Lower lobe of right lung (tissue), 2 donors: ENCODE results near the gene TMEM72. TPM values are rescaled to one million over a fixed set of nuclear protein-coding genes. Genes with fewer than 3 reads are reported as not detected.
A peak's percentile ranks its signal among the peaks of the same experiment; 100 is the strongest.

Experiments used
- ATAC-seq, 2 donors: fragments of 200-7000 bp; cut with Tn5 transposase; one replicate each; pipeline ENCODE4 v1.9.1; 2020 to 2022; ENCODE audit warnings: mild to moderate bottlenecking in 2 of 2, moderate library complexity in 2 of 2
- DNase-seq: peaks from one replicate; pipeline ENCODE4 v3.0.0-alpha.2; 2020
- H3K27ac ChIP-seq: fragments of 200-600 bp; one replicate; pipeline ENCODE4 v1.8.0; 2022
- H3K27me3 ChIP-seq: fragments of 200-600 bp; one replicate; pipeline ENCODE4 v1.8.0; 2022; ENCODE audit warnings: low read depth
- H3K36me3 ChIP-seq: fragments of 200-600 bp; one replicate; pipeline ENCODE4 v1.8.0; 2022; ENCODE audit warnings: mild to moderate bottlenecking
- H3K4me1 ChIP-seq: fragments of 200-600 bp; one replicate; pipeline ENCODE4 v1.8.0; 2022
- H3K4me3 ChIP-seq: fragments of 200-600 bp; one replicate; pipeline ENCODE4 v1.8.0; 2022; ENCODE audit warnings: mild to moderate bottlenecking
- H3K9me3 ChIP-seq: fragments of 200-600 bp; one replicate; pipeline ENCODE4 v1.8.0; 2022
- CTCF ChIP-seq: fragments of 200-600 bp; IDR thresholded peaks from one replicate; pipeline ENCODE4 v1.8.0; 2022; ENCODE audit warnings: antibody characterized with exemption, mild to moderate bottlenecking
- intact Hi-C: fragments of 100-400 bp; cut with DNase I; formaldehyde crosslinking; loops from one replicate; pipeline ENCODE4 v1.11.0; 2022
- total RNA-seq: library from RNA; stranded (reverse); fragmentation: NEBNext Ultra II Directional; extraction: Animal tissue kit (Norgen Biotek cat#: 25700); gene quantifications from one replicate; pipeline ENCODE4 v1.2.1, GENCODE V29; 2021
- donor health status: DM: no; HTN: yes; CAD: no; lungs with severe emphysema.

Gene TMEM72
- total RNA-seq, 1 donor from 2014 or later = not detected

DNA sequence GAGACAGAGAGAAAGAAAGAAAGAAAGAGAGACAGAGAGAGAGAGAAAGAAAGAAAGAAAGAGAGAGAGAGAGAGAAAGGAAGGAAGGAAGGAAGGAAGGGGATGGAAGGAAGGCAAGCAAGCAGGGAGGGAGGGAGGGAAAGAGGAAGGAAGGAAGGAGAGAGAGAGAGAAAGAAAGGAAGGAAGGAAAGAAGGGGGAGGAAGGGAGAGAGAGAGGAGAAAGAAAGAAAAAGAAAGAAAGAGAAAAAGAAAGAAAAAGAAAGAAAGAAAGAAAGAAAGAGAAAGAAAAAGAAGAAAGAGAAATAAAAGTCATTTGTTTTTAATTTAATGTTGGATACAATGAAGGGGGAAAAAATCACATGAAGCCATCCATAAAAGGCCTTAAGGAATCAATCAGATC lies 43.8 kb downstream of the TMEM72 start:
- no peak overlapping the region for H3K4me3 ChIP-seq
- H3K4me1 ChIP-seq = peaks cover 28% of the 10 kb centered on the region
- no peaks in the 10 kb centered on the region for H3K27me3 ChIP-seq
- no peak for TF ChIP-seq CTCF
- peaks cover 17% of the 10 kb centered on the region for H3K36me3 ChIP-seq
- no peaks in the 10 kb centered on the region for H3K9me3 ChIP-seq
- intact Hi-C loops = no loop called here
- H3K27ac ChIP-seq = no peak overlapping the region
- DNase-seq (no peak), ATAC-seq (no peak)

GRCh38 chr10:44955413-44956070 lies 44.4 kb downstream of the TMEM72 start:
- DNase-seq (no peak), ATAC-seq (no peak)
- intact Hi-C loops = no loop called here
- no peak for TF ChIP-seq CTCF
- H3K27ac ChIP-seq = no peak overlapping the region
- no peaks in the 10 kb centered on the region for H3K9me3 ChIP-seq
- H3K4me3 ChIP-seq = no peak overlapping the region
- peaks cover 34% of the 10 kb centered on the region for H3K4me1 ChIP-seq
- no peaks in the 10 kb centered on the region for H3K27me3 ChIP-seq
- peaks cover 17% of the 10 kb centered on the region for H3K36me3 ChIP-seq

DNA sequence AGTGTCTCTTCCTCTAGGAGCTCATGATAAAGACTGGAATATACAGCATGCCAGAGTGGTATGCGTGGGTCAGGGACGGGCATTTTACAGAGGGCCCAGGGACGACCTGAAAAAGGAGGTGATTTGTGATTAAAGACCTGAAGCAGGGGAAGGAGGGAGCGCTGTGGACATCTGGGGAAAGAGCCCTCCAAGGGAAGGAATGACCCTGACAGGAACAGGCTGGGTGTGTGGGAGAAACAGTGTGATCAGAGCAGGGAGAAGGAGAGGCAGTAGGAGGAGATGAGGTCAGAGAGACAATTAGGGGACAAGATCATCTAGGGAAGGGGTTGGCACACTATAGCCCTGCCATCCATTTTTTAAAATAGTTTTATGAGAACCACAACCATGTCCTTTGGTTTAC lies 45.1 kb downstream of the TMEM72 start:
- ATAC-seq (no peak), DNase-seq (no peak)
- intact Hi-C loops = no loop called here
- no peak overlapping the region for H3K4me3 ChIP-seq
- peaks cover 41% of the 10 kb centered on the region for H3K4me1 ChIP-seq
- no peaks in the 10 kb centered on the region for H3K27me3 ChIP-seq
- H3K36me3 ChIP-seq = peaks cover 17% of the 10 kb centered on the region
- no peak overlapping the region for H3K27ac ChIP-seq
- no peaks in the 10 kb centered on the region for H3K9me3 ChIP-seq
- no peak for TF ChIP-seq CTCF

GRCh38 chr10:44956717-44957706 lies 45.9 kb downstream of the TMEM72 start:
- DNase-seq (no peak), ATAC-seq (no peak)
- no peak for TF ChIP-seq CTCF
- Histone ChIP-seq H3K9me3 (no peaks in the 10 kb centered on the region), H3K27me3 (no peaks in the 10 kb centered on the region), H3K4me3 (no peak overlapping the region), H3K27ac (peak overlapping the region; percentile 94), H3K36me3 (peaks cover 17% of the 10 kb centered on the region), H3K4me1 (peaks cover 48% of the 10 kb centered on the region)
- intact Hi-C loops = no loop called here

DNA sequence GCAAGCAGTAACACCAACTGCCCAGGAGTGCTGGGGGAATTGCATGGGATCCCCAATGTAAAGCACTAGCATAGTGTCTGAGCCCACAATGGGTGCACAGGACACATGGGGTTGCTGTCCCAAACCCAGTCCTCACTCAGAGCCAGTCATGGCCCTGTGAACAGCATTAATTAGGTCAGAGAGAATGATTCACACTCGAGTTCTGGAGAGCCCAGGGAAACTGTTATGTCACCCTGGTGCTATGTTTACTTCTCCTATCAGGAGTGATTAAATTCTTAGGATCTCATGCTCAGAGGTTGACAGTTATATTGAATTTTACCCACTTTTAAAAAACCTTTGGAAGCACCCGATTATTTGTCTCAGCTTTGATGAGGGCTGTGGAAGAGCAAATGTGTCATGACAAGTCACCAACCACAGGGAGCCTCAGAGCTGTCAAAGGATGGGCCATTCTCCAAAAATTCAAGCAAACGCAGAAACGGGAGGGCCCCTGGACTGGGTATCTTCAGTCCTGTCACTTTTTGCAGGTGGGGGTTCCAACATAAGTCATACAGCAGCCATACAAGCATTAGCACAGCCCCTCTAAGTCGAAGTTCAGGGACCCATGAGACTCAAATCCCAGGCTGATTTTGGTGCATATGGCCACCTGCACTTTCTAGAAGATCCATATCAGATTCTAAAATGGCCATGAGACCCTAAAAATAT lies 47.2 kb downstream of the TMEM72 start:
- intact Hi-C loops = no loop called here
- H3K27ac ChIP-seq = peak overlapping the region; percentile 94
- no peaks in the 10 kb centered on the region for H3K27me3 ChIP-seq
- no peak for TF ChIP-seq CTCF
- peaks cover 51% of the 10 kb centered on the region for H3K4me1 ChIP-seq
- ATAC-seq = peak; percentile 41 to 78
- H3K9me3 ChIP-seq = no peaks in the 10 kb centered on the region
- no peak for DNase-seq
- peak overlapping the region; percentile 78 for H3K4me3 ChIP-seq
- peaks cover 13% of the 10 kb centered on the region for H3K36me3 ChIP-seq
